Transverse colon (tissue), 4 donors: ENCODE measurements around the gene CPEB1.

Experiments
- CTCF ChIP-seq, 5 experiments: fragments of 200-600 bp in 3 of 5; fragments of 450-650 bp in 2 of 5; sonication (generic) in 3 of 5; IDR thresholded peaks; 1 replicate in 2 of 5; 2 replicates in 3 of 5; pipeline ENCODE4 v1.5.1; 2016 to 2017; ENCODE audit warnings: antibody characterized with exemption in 5 of 5, inconsistent platforms in 3 of 5, mild to moderate bottlenecking in 2 of 5, moderate library complexity in 1 of 5
- EP300 ChIP-seq: sonication (generic); formaldehyde crosslinking; IDR thresholded peaks from one replicate; pipeline ENCODE4 v1.6.1; 2017; ENCODE audit warnings: antibody characterized with exemption, low read depth
- POLR2A ChIP-seq: fragments of 450-650 bp; IDR thresholded peaks from one replicate; pipeline ENCODE4 v1.6.1; 2016; ENCODE audit warnings: antibody characterized with exemption, mild to moderate bottlenecking, moderate library complexity
- POLR2AphosphoS5 ChIP-seq, 3 donors: sonication (generic); formaldehyde crosslinking; IDR thresholded peaks; one replicate each; pipeline ENCODE4 v1.6.1; 2016; ENCODE audit warnings: antibody characterized with exemption in 3 of 3

- TF ChIP-seq CTCF (IDR thresholded peaks at IDR 0.05), result no peak
- no peak for TF ChIP-seq POLR2A
- no peak for TF ChIP-seq POLR2AphosphoS5 (IDR thresholded peaks at IDR 0.05)
- TF ChIP-seq EP300, result no peak
Observed at GRCh38 chr15:82587805-82588204, 59.4 kb downstream of the CPEB1 start.
